Hematopoietic multipotent progenitor cell treated with erythropoietin and hydrocortisone succinate and interleukin-3 and kit ligand, for 15 days (in vitro differentiated cells): ENCODE data around the gene CHD3.
"Not testable (repeated sequence)": the region's sequence is repeated elsewhere in the genome, so short reads cannot be mapped to it uniquely, and the experiment has no call there.

ENCODE experiments used
- DNase-seq: peaks from one replicate; pipeline ENCODE4 v3.0.0-alpha.2; 2015; ENCODE audit warnings: low spot score

The CHD3 gene

DNA sequence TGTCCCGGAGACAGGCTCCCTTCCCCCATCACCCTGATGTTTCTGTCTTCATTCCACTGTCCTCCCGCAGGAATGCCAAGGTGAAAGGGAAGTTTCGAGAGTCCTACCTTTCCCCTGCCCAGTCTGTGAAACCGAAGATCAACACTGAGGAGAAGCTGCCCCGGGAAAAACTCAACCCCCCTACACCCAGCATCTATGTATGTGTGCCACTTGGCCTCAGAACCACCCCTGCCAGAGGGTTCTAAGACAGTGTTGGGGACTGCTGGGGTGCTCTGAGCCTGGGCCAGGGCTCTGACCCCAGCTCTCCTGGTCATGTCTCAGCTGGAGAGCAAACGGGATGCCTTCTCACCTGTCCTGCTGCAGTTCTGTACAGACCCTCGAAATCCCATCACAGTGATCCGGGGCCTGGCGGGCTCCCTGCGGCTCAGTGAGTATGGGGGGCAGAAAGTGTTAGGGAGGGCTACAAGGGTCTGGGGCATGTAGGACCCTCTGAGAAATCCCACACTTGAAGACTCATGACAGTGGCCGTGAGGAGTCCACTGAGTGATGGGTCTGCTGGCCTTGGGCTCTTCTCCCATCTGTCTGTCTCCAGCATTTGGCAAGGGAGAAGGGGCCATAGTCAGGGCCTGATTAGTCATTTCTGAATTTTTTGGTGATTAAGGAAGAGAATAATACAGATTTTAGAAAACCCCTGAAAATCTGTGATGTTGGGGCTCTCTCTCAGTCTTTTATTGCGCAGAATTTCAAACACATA, 38.7 kb upstream of the CHD3 start:
- DNase-seq = no peak

DNA sequence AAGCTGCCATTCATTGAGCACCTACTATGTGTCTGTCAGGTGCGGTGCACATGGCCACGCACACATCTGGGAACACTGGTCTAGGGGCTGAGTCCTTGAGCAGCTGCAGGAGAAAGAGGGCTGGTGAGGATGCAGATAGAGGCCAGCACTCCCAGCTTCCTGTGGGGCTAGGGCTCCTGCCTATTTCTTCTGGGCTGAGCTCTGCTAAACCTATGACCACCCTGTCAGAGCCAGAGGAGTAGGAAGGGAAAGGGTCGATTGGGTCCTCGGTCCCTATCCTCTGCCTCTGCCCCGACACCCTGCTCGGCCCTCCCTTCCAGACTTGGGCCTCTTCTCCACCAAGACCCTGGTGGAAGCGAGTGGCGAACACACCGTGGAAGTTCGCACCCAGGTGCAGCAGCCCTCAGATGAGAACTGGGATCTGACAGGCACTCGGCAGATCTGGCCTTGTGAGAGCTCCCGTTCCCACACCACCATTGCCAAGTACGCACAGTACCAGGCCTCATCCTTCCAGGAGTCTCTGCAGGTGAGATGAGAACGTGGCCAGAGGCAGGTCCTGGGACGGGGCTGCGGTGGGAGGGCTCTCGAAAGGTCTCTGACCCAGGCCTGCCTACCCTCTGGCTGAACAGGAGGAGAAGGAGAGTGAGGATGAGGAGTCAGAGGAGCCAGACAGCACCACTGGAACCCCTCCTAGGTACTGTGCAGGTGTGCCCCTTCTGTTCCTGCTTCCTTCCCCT, 37.7 kb upstream of the CHD3 start:
- DNase-seq = no peak

DNA sequence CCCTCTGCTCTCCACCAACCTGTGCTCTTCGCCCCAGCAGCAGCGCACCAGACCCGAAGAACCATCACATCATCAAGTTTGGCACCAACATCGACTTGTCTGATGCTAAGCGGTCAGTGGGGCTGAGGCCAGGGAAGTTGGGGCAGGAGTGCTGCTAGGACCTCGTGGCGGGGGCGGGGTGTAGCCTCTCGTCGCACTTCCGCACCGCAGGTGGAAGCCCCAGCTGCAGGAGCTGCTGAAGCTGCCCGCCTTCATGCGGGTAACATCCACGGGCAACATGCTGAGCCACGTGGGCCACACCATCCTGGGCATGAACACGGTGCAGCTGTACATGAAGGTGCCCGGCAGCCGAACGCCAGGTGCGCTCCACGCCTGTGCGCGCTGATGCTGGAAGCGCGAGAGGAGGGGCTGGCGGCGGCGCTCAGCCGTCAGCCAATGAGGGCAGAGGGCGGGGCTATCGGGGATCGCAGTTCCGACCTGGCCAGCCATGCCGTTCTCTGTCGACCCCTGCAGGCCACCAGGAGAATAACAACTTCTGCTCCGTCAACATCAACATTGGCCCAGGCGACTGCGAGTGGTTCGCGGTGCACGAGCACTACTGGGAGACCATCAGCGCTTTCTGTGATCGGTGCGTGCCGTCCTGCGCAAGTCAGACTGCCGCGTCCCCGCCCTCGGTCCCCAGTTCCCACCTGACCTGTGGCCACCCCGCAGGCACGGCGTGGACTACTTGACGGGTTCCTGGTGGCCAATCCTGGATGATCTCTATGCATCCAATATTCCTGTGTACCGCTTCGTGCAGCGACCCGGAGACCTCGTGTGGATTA, 36.9 kb upstream of the CHD3 start:
- peak; percentile 96 for DNase-seq

DNA sequence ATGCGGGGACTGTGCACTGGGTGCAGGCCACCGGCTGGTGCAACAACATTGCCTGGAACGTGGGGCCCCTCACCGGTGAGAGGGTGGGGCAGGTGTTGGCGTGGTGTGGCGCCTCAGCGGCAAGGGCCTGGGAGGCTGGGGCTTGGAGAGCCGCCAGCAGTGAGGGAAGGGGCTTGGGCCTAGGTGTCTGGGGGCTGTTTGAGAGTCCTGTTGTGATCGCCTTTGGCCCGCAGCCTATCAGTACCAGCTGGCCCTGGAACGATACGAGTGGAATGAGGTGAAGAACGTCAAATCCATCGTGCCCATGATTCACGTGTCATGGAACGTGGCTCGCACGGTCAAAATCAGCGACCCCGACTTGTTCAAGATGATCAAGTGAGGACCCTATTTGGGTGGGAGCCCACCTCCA, 36.3 kb upstream of the CHD3 start:
- DNase-seq = no peak

DNA sequence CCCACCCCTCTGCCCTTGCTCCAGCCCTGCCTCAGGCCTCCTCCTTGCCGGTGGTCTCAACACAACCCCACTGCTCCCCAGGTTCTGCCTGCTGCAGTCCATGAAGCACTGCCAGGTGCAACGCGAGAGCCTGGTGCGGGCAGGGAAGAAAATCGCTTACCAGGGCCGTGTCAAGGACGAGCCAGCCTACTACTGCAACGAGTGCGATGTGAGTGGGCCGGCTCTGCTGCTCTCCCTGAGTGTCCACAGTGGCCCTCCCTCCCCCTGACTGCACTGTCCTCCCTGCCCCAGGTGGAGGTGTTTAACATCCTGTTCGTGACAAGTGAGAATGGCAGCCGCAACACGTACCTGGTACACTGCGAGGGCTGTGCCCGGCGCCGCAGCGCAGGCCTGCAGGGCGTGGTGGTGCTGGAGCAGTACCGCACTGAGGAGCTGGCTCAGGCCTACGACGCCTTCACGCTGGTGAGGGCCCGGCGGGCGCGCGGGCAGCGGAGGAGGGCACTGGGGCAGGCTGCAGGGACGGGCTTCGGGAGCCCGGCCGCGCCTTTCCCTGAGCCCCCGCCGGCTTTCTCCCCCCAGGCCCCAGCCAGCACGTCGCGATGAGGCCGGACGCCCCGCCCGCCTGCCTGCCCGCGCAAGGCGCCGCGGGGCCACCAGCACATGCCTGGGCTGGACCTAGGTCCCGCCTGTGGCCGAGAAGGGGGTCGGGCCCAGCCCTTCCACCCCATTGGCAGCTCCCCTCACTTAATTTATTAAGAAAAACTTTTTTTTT, 35.5 kb upstream of the CHD3 start:
- no peak for DNase-seq

DNA sequence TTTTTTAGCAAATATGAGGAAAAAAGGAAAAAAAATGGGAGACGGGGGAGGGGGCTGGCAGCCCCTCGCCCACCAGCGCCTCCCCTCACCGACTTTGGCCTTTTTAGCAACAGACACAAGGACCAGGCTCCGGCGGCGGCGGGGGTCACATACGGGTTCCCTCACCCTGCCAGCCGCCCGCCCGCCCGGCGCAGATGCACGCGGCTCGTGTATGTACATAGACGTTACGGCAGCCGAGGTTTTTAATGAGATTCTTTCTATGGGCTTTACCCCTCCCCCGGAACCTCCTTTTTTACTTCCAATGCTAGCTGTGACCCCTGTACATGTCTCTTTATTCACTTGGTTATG, 34.9 kb upstream of the CHD3 start:
- no peak for DNase-seq

DNA sequence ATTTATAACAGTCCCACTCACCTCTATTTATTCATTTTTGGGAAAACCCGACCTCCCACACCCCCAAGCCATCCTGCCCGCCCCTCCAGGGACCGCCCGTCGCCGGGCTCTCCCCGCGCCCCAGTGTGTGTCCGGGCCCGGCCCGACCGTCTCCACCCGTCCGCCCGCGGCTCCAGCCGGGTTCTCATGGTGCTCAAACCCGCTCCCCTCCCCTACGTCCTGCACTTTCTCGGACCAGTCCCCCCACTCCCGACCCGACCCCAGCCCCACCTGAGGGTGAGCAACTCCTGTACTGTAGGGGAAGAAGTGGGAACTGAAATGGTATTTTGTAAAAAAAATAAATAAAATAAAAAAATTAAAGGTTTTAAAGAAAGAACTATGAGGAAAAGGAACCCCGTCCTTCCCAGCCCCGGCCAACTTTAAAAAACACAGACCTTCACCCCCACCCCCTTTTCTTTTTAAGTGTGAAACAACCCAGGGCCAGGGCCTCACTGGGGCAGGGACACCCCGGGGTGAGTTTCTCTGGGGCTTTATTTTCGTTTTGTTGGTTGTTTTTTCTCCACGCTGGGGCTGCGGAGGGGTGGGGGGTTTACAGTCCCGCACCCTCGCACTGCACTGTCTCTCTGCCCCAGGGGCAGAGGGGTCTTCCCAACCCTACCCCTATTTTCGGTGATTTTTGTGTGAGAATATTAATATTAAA, 34.4 kb upstream of the CHD3 start:
- no peak for DNase-seq

DNA sequence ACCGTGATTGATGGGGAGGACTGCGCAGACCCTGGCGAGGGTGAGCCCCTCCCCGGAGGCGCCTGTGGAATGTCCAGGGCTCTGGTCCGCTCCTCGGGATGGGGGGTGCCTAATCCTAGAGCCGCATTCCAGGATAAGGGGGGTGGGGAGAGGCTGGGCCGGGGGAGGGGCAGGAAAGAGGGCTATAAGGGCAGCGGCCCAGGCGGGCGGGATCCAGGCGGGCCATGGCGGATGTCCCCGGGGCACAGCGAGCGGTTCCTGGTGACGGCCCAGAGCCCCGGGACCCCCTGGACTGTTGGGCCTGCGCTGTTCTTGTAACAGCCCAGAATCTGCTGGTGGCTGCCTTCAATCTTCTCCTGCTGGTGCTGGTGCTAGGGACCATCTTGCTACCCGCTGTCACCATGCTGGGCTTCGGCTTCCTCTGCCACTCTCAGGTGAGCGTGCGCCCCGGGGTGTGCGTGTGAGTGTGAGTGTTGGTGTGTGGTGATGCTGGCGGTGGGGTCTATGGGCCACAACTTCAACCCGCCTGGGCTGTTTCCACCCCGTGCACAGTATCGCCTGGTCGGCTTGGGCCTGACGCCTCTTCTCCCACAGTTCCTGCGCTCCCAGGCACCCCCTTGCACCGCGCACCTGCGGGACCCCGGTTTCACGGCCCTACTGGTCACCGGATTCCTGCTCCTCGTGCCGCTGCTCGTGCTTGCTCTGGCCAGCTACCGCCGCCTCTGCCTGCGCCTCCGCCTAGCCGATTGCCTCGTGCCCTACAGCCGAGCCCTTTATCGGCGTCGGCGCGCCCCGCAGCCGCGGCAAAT, 33.5 kb upstream of the CHD3 start, which contains the start of gene TMEM88:
Gene TMEM88, plus strand, starts transcription at position 216 of the 809 bp plus-strand sequence. Its CDS starts 9 bp downstream, at position 225.
- no peak for DNase-seq

DNA sequence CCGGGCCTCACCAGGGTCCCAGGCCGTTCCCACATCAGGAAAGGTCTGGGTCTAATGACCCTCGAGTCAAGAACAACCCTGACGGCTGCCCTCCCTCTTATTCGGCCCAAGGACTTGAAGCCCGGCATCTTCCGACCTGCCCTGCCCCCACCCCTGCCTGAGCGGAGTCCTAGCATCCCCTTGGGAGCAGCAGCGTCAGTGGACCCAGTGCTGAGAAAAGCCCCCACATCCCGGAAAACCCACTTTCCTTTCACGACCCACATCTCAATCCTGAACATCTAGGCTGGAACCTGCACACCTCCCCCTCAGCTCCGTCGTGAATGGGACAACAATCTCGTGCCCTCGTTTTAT, 33.0 kb upstream of the CHD3 start:
- DNase-seq = no peak

DNA sequence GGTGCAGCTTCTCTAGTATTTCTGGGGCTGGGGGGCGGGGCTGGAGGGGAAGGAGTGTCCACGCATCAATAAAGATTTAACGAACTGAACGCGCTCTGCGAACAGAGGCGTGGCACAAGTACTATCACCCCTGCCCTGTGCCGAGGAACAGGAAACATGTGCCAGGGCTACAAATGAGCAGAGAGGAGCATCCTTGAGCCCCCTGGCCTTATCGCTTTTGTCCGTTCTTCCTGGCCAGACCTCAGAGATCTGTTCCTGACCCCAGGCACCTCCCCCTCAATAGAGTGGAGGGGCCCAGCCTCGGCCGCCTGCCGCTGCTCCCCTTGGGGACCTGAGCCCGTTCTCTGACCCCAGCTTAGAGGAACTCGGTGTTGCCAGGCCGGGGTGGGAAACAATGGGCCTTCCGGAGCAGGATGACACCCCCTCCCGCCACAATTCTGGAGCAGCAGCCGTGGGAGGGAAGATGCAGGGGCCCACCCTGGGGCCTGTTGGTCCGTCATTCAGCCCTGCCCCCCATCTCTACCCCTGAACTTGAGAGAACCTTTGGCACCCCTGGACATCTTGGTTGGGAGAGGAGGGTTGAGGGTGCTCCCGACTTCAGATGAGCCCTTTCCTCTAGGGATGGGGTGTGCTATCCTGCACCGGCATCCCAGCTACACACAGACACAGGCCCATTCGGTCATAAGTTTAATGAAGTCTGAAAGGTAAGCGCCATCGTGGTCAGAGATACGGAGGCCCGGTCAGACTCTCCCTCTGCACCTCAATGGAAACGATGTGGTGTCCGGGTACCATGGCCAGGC, 32.4 kb upstream of the CHD3 start:
- peak; percentile 54 for DNase-seq

DNA sequence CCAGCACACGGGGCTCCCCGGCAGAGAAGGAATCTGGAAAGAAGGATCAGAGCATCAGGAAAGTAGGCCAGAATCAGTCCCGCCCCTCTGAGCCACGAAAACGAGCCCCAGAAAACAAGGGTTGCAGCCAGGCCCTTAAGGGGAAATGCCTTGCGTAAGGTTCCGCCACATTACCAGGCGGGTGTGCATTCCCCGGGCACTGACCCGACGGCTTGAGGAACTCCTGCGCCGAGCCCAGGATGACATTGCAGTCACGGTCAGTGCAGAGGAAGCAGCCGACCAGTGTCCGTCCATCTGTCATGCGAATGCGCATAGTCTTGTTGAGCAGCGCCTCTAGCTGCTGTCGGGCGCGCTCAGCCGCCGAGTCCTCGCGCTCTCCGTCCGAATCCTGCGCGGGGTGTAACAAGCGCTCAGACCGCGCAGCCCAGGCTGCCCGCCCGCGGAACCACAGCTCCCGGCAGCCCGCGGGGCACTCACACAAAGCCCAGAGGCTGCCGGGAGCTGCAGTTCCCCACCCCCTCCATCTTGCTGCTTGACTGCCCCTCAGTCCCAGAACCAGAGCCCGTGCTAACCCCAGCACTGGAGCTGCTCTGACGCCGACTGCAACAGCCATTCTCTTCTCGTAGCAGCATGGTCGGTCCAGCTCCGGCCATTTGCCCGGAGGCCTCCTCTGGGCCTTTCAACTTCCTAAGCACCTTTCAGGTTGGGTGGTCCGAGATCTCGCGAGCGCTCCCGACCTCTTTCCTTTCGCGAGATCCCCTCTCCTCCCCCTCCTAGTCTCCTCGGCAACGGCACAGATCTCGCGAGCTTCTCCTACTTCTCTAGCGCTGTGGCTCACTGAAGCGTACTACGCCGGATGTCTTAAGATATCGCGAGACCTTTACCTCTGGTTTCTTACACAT, 31.5 kb upstream of the CHD3 start, which contains the start of gene NAA38:
Gene NAA38, minus strand, starts transcription at position 749 of the 902 bp plus-strand sequence. Its CDS starts 96 bp downstream, at position 653.
- DNase-seq = peak; percentile 97

DNA sequence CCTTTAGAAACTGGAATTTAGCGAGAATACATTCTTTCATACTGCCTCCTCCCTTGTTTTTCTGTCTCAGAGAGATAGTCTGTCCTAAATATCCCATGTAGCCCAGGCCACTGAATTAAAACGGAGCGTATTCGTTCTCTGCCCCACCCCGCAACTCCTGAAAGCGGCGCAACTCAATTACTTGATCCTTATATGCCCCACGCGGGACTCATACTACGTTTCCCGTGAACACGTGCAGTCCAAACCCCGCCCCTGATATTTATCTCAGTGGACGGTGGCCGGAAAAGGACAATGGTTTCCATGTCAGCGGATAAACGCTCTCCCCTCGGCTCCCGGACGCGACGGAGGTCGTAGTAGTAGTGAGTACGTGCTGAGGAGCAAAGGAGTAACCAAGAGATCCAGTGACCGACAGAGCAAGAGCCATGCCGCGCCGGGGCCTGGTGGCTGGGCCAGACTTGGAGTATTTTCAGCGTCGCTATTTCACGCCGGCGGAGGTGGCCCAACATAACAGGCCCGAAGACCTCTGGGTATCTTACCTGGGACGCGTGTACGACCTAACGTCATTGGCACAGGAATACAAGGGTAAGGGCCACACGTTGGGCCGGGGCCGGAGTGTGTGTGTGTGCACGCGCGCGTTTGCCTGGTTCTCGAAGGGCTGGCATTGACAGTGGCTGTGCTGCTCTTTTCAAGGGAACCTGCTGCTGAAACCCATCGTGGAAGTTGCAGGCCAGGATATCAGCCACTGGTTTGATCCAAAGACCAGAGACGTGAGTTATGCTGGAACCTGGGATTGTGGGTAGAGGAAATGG, 30.7 kb upstream of the CHD3 start, which contains the start of gene CYB5D1:
Gene CYB5D1, plus strand, starts transcription at position 291 of the 809 bp plus-strand sequence. Its CDS starts 132 bp downstream, at position 423.
- DNase-seq = peak; percentile 96

DNA sequence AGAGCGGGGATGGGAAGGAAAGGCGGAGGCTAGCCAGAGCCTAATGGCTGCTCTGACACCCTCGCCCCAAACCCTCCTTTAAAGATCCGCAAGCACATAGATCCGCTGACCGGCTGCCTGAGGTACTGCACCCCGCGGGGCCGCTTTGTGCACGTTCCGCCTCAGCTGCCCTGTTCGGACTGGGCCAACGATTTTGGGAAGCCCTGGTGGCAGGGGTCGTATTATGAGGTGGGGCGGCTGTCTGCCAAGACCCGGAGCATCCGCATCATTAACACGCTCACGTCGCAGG, 30.1 kb upstream of the CHD3 start:
- peak; percentile 53 for DNase-seq

DNA sequence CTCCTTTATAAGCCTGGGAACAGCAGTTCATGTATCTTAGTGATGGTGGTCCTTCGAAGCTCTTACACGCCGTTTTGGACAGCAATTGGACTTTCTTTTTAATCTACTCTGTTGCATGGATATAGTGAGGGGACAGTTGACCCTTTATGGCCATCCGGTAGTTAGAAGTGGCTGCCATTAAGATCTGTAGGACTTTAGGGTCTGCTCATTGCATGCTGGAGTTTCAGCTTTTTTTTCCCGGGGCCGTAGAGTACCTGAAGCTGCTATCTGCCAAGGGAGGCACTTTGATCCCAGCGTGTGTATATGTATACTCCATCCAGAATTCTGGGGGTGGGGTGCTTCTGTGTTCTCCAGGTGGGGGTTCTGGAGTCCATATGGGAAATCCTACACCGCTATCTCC, 29.6 kb upstream of the CHD3 start:
- DNase-seq = no peak

DNA sequence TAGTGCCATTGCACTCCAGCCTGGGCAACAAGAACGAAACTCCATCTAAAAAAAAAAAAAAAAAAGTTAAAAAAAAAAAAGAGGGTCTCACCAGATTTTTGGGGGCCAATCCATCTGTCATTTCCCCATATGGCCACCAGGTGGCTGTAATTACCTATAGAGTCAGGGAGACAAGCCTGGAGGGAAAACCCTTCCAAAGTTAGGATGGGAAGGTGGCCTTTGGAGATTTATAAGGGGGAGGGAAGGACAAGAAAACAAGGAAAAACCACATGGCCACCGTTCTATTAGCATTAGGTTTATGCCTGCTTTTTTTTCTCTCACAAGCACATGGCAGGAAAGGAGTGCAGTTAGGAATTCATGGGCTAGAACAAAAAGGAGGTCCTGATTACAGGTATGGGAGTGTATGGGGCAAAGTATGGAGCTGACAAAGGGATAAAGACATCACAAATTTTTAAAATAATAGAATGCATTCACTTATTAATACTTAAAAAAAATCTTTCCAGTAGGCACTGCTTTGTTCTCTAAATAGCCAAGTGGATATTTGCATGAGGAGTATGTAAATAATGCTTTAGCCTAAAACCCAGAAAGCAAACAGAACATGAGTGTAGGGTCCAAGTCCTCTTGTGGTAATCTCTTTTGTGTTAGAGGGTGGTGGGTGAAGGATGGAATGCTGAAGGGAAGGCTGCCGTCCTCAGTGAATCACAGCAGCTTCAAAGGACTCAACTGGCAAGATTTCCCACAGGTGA, 25.7 kb upstream of the CHD3 start:
- peak; percentile 69 for DNase-seq

DNA sequence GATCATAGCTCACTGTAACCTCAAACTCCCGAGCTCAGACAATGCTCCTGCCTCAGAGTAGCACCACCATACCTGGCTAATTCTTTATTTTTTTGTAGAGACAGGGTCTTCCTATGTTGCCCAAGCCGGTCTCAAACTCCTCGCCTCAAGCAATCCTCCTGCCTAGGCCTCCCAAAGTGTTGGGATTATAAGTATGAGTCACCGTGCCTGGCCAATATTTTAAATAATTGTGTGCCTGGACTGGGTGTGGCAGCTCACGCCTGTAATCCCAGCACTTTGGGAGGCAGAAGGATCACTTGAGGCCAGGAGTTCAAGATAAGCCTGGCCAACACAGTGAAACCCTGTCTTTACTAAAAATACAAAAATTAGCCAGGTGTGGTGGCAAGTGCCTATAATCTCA, 24.2 kb upstream of the CHD3 start:
- DNase-seq = not testable (repeated sequence)
